Erythroblast (primary cell): ENCODE data around the gene DDX55.
"Not testable (repeated sequence)": the region's sequence is repeated elsewhere in the genome, so short reads cannot be mapped to it uniquely, and the experiment has no call there.

ENCODE experiments used
- DNase-seq, 2 experiments: peaks; one replicate each; lab custom pipeline; 2025; lab: John Stamatoyannopoulos, UW
- GATA1 ChIP-seq: IDR thresholded peaks from 2 replicates; pipeline ENCODE4 v1.6.1; 2011; ENCODE audit warnings: low read depth, mild to moderate bottlenecking, control low read depth, low read length, moderate library complexity
- POLR2A ChIP-seq: IDR thresholded peaks from 2 replicates; pipeline ENCODE4 v1.6.1; 2011; ENCODE audit warnings: mild to moderate bottlenecking, low read length

The DDX55 gene

GRCh38 chr12:123601602-123602489 lies at the start of gene DDX55:
Gene DDX55 (plus strand): TSS chr12:123602099. CDS start chr12:123602149, 50 bp downstream.
- no peak for TF ChIP-seq GATA1
- TF ChIP-seq POLR2A, result peak; percentile 90
- DNase-seq, result peak; percentile 93 to 95

- DNase-seq, result not testable (repeated sequence)
Measured at GRCh38 chr12:123554136-123554535, 47.8 kb upstream of the DDX55 start.

- DNase-seq, result not testable (repeated sequence)
Measured at GRCh38 chr12:123554843-123555242, 47.1 kb upstream of the DDX55 start.

- not testable (repeated sequence) for DNase-seq
Measured at GRCh38 chr12:123558487-123558886, 43.4 kb upstream of the DDX55 start.

GRCh38 chr12:123559468-123559867 lies 42.4 kb upstream of the DDX55 start:
- TF ChIP-seq GATA1, result no peak
- TF ChIP-seq POLR2A, result no peak
- no peak for DNase-seq

- TF ChIP-seq GATA1 (no peak), POLR2A (no peak)
- no peak for DNase-seq
Measured at GRCh38 chr12:123571343-123571813, 30.5 kb upstream of the DDX55 start.

- no peak for DNase-seq
- no peak for TF ChIP-seq POLR2A
- TF ChIP-seq GATA1, result no peak
Measured at GRCh38 chr12:123572391-123572790, 29.5 kb upstream of the DDX55 start.

- DNase-seq, result no peak
- no peak for TF ChIP-seq GATA1
- no peak for TF ChIP-seq POLR2A
Measured at GRCh38 chr12:123573870-123574269, 28.0 kb upstream of the DDX55 start.

GRCh38 chr12:123576611-123577010 lies 25.3 kb upstream of the DDX55 start:
- no peak for TF ChIP-seq POLR2A
- no peak for TF ChIP-seq GATA1

GRCh38 chr12:123578243-123578642 lies 23.7 kb upstream of the DDX55 start:
- DNase-seq, result no peak
- no peak for TF ChIP-seq GATA1
- no peak for TF ChIP-seq POLR2A

More at GRCh38 chr12:123576611-123577010, 25.3 kb upstream of the DDX55 start:
- no peak for DNase-seq

- DNase-seq, result not testable (repeated sequence)
Measured at GRCh38 chr12:123578829-123579228, 23.1 kb upstream of the DDX55 start.

- no peak for TF ChIP-seq GATA1
- TF ChIP-seq POLR2A, result no peak
- no peak for DNase-seq
Measured at GRCh38 chr12:123580772-123581171, 21.1 kb upstream of the DDX55 start.

- DNase-seq, result no peak
- no peak for TF ChIP-seq POLR2A
- TF ChIP-seq GATA1, result no peak
Measured at GRCh38 chr12:123591702-123592481, 10.0 kb upstream of the DDX55 start.

- no peak for DNase-seq
- no peak for TF ChIP-seq POLR2A
- no peak for TF ChIP-seq GATA1
Measured at GRCh38 chr12:123595729-123596128, 6.2 kb upstream of the DDX55 start.
